ENCODE measurements around the gene PLEKHA7.

GRCh38 chr11:16986434-16987204 is 27.6 kb downstream of the PLEKHA7 start:
- TF ChIP-seq, protein P1, sequence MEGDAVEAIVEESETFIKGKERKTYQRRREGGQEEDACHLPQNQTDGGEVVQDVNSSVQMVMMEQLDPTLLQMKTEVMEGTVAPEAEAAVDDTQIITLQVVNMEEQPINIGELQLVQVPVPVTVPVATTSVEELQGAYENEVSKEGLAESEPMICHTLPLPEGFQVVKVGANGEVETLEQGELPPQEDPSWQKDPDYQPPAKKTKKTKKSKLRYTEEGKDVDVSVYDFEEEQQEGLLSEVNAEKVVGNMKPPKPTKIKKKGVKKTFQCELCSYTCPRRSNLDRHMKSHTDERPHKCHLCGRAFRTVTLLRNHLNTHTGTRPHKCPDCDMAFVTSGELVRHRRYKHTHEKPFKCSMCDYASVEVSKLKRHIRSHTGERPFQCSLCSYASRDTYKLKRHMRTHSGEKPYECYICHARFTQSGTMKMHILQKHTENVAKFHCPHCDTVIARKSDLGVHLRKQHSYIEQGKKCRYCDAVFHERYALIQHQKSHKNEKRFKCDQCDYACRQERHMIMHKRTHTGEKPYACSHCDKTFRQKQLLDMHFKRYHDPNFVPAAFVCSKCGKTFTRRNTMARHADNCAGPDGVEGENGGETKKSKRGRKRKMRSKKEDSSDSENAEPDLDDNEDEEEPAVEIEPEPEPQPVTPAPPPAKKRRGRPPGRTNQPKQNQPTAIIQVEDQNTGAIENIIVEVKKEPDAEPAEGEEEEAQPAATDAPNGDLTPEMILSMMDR (IDR thresholded peaks at IDR 0.05; ENCODE audit: low read depth, low read length): no peak
- no peak for TF ChIP-seq POLR2A (IDR thresholded peaks at IDR 0.05; ENCODE audit: extremely low read depth, insufficient read length)
- TF ChIP-seq, protein P2, sequence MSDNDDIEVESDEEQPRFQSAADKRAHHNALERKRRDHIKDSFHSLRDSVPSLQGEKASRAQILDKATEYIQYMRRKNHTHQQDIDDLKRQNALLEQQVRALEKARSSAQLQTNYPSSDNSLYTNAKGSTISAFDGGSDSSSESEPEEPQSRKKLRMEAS (IDR thresholded peaks at IDR 0.05; ENCODE audit: low read depth, low read length): no peak
- no peak for TF ChIP-seq MYC (IDR thresholded peaks at IDR 0.05; ENCODE audit: low read depth, low read length)
